Activated CD4-positive, alpha-beta T cell treated with anti-CD3 and anti-CD28 coated beads, Interleukin-2, amount 10 ng/mL, durations not matched to agents 24 days and 14 days (primary cell): ENCODE measurements around the gene NBPF1. TPM values are rescaled to one million over a fixed set of nuclear protein-coding genes. Genes with fewer than 3 reads are reported as not detected.
"Not testable (repeated sequence)": the region's sequence is repeated elsewhere in the genome, so short reads cannot be mapped to it uniquely, and the experiment has no call there.

Experiments used
- DNase-seq: peaks from one replicate; pipeline ENCODE4 v3.0.0; 2022
- H3K27ac Mint-ChIP-seq: one replicate; pipeline ENCODE4 v1.8.0; 2022; ENCODE audit warnings: mild to moderate bottlenecking, mixed read lengths
- H3K27me3 Mint-ChIP-seq: one replicate; pipeline ENCODE4 v1.8.0; 2022; ENCODE audit warnings: mixed read lengths
- H3K36me3 Mint-ChIP-seq: one replicate; pipeline ENCODE4 v1.8.0; 2022; ENCODE audit warnings: low read depth, mild to moderate bottlenecking, mixed read lengths
- H3K4me1 Mint-ChIP-seq: one replicate; pipeline ENCODE4 v1.8.0; 2021; ENCODE audit warnings: mixed read lengths
- H3K4me3 Mint-ChIP-seq: one replicate; pipeline ENCODE4 v1.8.0; 2022; ENCODE audit warnings: mild to moderate bottlenecking, moderate library complexity, mixed read lengths
- H3K9me3 Mint-ChIP-seq: one replicate; pipeline ENCODE4 v1.8.0; 2021; ENCODE audit warnings: mixed read lengths
- intact Hi-C: fragments of 100-400 bp; cut with micrococcal nuclease; formaldehyde crosslinking; loops from one replicate; pipeline ENCODE4 v1.15.1; 2023
- total RNA-seq: library from RNA; stranded (reverse); gene quantifications from 2 replicates; pipeline ENCODE4 v1.2.3, GENCODE V29; 2022

Gene NBPF1
- total RNA-seq, 1 donor from 2014 or later = 4.2 TPM

GRCh38 chr1:16607853-16608815, 5.2 kb downstream of the NBPF1 start:
- H3K36me3 Mint-ChIP-seq, H3K27me3 Mint-ChIP-seq, intact Hi-C loops, H3K4me1 Mint-ChIP-seq, H3K9me3 Mint-ChIP-seq, H3K27ac Mint-ChIP-seq, H3K4me3 Mint-ChIP-seq: not testable (repeated sequence)
- DNase-seq = peak; percentile 68

DNA sequence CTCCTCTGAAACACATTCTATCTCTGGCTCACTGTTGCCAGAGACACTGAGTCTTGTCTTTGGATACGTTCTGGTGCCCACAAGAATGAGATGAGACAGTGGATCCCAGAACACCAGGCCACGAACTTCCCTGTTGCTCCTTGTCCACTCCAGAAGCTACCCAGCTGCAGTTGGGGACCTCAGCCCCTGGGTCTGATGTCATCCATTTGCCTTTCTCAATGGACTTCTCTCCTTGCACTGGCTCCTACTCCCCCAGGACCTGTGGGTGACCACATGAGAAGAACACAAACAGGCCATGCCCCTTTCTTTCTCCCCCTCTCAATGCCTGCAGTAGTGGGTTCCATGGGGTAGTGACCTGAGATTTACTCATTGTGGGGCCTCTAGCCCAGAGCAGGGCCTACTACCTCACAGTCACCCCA, 5.9 kb downstream of the NBPF1 start:
- H3K9me3 Mint-ChIP-seq = no peaks in the 10 kb centered on the region
- DNase-seq = peak; percentile 73
- peaks cover 2% of the 10 kb centered on the region for H3K4me1 Mint-ChIP-seq
- intact Hi-C loops = no loop called here
- no peaks in the 10 kb centered on the region for H3K27me3 Mint-ChIP-seq
- no peak overlapping the region for H3K27ac Mint-ChIP-seq
- no peaks in the 10 kb centered on the region for H3K36me3 Mint-ChIP-seq
- no peak overlapping the region for H3K4me3 Mint-ChIP-seq

DNA sequence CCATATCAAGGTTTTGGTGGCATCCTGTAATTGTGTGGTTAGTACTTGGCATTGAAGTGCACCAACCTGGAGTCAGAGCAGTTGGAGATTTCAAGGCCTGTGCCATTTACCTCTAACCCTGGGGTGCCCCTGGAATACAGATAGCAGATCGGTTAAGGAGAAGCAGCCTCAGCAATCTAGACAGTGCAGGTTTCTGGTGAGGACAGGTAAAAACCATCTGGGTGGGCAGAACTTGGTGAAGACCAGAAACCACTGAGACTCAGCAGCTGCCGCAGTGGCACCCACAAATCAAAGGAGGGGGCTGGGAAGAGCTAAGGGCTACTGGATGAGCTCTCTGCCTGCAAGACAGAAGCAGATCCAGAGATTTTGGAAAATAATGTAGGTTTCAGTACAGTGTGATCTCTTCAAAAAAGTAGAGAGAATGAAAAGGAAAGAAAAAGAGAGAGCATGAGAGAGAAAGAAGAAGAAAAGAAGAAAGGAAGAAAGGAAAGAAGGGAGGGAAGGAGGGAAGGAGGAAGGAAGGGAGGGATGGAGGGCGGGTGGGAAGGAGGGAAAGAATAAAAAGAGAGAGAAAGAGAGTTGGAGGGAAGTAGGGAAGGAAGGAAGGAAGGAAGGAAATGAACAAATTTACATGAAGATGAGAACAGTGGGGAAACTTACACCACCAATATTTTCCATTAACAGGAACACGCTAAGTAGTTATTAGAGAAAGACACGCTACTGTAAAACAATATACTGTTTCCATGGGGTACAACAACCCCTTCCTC, 6.5 kb downstream of the NBPF1 start:
- H3K36me3 Mint-ChIP-seq, H3K27ac Mint-ChIP-seq, H3K27me3 Mint-ChIP-seq, H3K4me1 Mint-ChIP-seq, intact Hi-C loops, H3K9me3 Mint-ChIP-seq, H3K4me3 Mint-ChIP-seq: not testable (repeated sequence)
- DNase-seq = peak; percentile 68

- Mint-ChIP-seq H3K9me3 (no peaks in the 10 kb centered on the region), H3K36me3 (no peaks in the 10 kb centered on the region), H3K27ac (no peak overlapping the region), H3K4me3 (no peak overlapping the region), H3K27me3 (no peaks in the 10 kb centered on the region), H3K4me1 (peaks cover 2% of the 10 kb centered on the region)
- peak; percentile 62 for DNase-seq
- intact Hi-C loops = no loop called here
Measured at GRCh38 chr1:16605532-16606505, 7.5 kb downstream of the NBPF1 start.

DNA sequence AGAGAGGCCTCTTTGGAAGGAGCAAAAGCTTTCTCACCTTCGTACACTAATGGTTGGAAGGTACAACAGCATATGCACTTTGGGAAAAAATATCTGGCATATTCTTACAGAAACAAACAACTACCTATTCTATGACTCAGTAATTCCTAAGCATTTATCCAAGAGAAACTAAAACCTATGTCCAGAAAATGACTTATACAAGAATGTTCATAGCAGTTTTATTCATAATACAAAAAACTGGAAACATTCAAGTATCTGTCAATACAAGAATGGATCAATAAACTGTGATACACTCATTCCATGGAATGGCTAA, 8.2 kb downstream of the NBPF1 start:
- Mint-ChIP-seq H3K36me3 (no peaks in the 10 kb centered on the region), H3K27me3 (no peaks in the 10 kb centered on the region), H3K9me3 (no peaks in the 10 kb centered on the region), H3K27ac (no peak overlapping the region), H3K4me1 (peaks cover 2% of the 10 kb centered on the region), H3K4me3 (no peak overlapping the region)
- no peak for DNase-seq
- intact Hi-C loops = no loop called here

DNA sequence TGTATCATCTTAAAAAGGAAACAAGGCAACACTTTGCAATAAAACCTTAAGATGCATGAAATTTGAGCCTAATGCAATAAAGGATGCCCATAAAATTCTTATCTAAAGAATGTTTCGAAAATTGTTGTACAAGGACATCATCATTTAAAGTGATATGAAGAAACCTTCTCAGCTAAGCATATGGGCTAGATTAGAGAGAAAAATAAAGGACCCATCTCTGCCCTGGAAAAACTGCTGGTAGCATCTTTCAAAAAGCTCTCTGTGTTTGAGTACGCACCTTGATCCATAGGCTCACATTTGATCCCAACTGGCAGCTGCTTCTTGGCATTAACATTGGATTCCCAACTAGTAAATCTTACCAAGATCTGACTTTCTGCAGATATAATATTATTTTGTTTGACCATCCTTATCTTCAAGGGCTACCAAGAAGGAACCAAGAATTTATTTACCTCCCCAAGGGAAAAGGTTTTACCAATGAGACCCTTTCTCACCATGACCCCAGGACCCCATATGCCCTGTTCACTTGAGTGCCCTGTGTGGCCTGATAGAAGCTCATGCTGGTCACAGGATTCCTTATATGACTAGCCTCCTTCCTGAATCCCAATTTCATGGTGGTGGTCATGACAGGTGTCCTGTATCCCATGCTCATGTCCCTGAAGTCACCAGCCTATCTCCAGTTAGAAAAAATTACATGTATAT, 8.7 kb downstream of the NBPF1 start:
- H3K36me3 Mint-ChIP-seq, H3K4me1 Mint-ChIP-seq, H3K27me3 Mint-ChIP-seq, intact Hi-C loops, H3K9me3 Mint-ChIP-seq, H3K27ac Mint-ChIP-seq, H3K4me3 Mint-ChIP-seq: not testable (repeated sequence)
- DNase-seq = peak; percentile 67

GRCh38 chr1:16603623-16604022, 9.7 kb downstream of the NBPF1 start:
- H3K27me3 Mint-ChIP-seq, H3K4me1 Mint-ChIP-seq, intact Hi-C loops, H3K36me3 Mint-ChIP-seq, H3K9me3 Mint-ChIP-seq, H3K27ac Mint-ChIP-seq, H3K4me3 Mint-ChIP-seq: not testable (repeated sequence)
- DNase-seq = peak; percentile 13

DNA sequence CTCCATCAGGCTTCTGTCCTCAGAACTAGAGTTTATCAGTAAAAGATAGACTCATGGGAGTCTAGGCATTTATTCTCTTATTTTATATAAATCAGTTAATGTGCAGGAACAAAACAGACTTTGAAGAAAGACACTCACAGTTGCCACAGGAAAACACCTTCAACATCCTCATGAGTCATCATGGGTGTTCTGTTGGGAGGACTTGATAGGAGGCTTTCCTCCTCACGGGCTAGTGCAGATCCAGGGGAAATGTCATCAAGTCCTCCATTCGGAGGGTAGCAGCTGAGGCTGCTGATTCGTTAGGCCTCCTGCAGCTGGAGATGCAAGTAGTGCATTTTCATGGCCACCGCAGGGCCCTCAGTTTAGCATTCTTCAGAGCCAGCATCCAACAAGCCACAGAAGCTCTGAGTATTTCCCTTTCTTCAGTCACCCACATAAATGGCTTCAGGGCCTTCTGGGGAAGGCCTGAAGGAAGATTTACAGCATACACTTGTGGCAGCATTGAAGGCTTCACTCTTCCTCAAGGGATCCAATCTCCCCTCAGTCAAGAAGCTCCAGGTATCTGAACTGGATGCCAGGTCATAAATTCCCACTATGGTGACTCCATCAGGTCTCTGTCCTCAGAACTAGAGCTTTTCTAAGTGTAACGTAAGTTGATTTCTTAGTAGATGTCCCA, 10.9 kb downstream of the NBPF1 start:
- H3K4me1 Mint-ChIP-seq, H3K27me3 Mint-ChIP-seq, H3K36me3 Mint-ChIP-seq, H3K9me3 Mint-ChIP-seq, H3K27ac Mint-ChIP-seq, H3K4me3 Mint-ChIP-seq, intact Hi-C loops: not testable (repeated sequence)
- DNase-seq = peak; percentile 60

DNA sequence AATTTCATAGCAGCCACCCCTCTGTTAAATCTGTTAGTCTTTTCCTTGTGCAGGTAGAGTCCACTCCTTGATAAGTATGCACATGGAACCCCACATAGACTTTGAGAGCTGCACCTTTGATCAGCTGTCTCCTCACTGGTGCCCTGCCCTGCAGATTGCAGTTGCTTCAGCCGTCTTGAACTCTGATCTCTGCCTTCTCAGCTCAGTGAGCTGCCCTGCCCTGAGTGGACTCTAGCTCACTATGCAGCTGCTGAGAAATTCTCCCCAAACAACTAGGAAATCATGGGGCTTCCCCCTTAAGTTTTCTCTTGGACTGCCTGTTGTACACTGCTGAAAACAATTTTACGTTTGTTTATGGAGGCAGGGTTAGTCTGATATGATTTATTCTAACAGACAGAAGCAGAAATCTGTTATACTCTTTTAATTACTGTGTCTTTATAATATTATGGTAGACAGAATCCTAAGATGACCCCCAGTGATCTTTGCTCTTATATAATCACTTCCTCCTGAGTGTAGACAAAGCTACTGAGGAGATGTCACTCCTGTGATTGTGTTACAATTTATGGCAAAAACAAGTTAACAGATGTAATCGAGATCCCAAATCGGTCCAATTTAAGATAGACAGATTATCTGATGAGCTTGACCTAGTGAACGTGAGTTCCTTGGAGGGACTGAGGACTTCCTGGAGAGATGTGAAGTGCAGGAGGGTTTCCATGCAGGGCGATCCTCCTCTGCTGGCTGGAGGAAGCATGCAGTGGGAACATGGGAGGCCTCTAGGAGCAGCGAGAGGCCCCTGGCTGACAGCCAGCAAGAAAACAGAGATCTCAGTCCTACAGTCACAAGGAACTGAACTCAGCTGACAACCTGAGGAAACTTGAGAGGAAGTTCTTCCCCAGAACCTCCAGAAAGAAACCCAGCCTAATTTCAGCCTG, 12.2 kb downstream of the NBPF1 start:
- H3K4me1 Mint-ChIP-seq, intact Hi-C loops, H3K27me3 Mint-ChIP-seq, H3K4me3 Mint-ChIP-seq, H3K36me3 Mint-ChIP-seq, H3K9me3 Mint-ChIP-seq, H3K27ac Mint-ChIP-seq: not testable (repeated sequence)
- peak; percentile 45 for DNase-seq

DNA sequence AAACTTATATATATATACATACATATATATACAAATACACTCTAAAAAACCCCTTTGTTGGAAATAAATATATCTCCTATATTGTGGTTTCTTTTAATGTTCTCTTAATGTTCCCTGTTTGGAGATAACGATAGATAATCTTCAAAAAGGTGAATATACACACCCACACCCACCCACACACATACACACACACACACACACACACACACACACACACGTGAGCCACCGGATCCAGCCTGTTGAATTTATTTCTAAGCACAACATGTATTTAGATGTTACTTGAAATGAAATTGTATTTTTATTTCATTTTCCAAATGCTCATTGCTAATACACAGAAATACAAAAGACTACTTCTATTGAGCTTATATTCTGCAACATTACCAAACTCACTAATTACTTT, 14.0 kb downstream of the NBPF1 start:
- not testable (repeated sequence) for H3K4me1 Mint-ChIP-seq

GRCh38 chr1:16595216-16595615, 18.1 kb downstream of the NBPF1 start:
- H3K4me3 Mint-ChIP-seq, H3K27ac Mint-ChIP-seq, intact Hi-C loops, H3K36me3 Mint-ChIP-seq, H3K27me3 Mint-ChIP-seq, H3K4me1 Mint-ChIP-seq, H3K9me3 Mint-ChIP-seq: not testable (repeated sequence)
- DNase-seq = peak; percentile 50

More for the DNA sequence above, 14.0 kb downstream of the NBPF1 start:
- H3K9me3 Mint-ChIP-seq, H3K36me3 Mint-ChIP-seq, H3K27me3 Mint-ChIP-seq, H3K4me3 Mint-ChIP-seq, intact Hi-C loops, H3K27ac Mint-ChIP-seq: not testable (repeated sequence)
- DNase-seq = peak; percentile 55

DNA sequence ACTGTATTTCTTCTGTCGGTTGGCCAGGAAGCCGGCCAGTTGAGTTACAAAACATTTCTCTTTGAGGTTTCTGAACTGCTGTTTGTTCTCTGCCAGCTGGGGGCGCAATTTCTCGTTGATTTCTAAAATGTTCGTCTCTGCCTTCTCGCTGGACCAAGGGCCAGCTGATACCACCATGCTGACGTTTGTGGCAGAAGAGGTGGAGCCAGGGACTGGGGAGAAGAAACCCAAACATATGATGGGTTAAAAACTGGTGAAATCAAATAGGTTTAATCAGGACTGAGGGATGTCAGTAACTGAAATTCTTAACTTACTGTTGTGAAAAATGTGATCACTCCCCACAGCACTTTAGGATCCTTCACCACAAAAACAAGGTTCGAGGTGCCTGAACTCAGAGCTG, 21.5 kb downstream of the NBPF1 start:
- H3K27me3 Mint-ChIP-seq, H3K9me3 Mint-ChIP-seq, H3K27ac Mint-ChIP-seq, H3K4me1 Mint-ChIP-seq, H3K4me3 Mint-ChIP-seq, H3K36me3 Mint-ChIP-seq, intact Hi-C loops: not testable (repeated sequence)
- DNase-seq = peak; percentile 55
